Activated CD8-positive, alpha-beta memory T cell treated with anti-CD3 and anti-CD28 coated beads for 36 hours (primary cell): Measurements from ENCODE around the gene NLRP12. TPM values are rescaled to one million over a fixed set of nuclear protein-coding genes. Genes with fewer than 3 reads are reported as not detected.
"Not testable (repeated sequence)": the region's sequence is repeated elsewhere in the genome, so short reads cannot be mapped to it uniquely, and the experiment has no call there.

Experiments
- CTCF ChIA-PET: fragments of 350-600 bp; sonication (Branson Sonifier 250); formaldehyde crosslinking; loops from one replicate; lab custom pipeline; 2021; ENCODE audit warnings: antibody characterized with exemption; lab: Charles Lee
- POLR2A ChIA-PET: fragments of 350-600 bp; sonication (Branson Sonifier 250); formaldehyde crosslinking; loops from one replicate; lab custom pipeline; 2021; ENCODE audit warnings: antibody characterized with exemption; lab: Charles Lee
- total RNA-seq, 2 experiments: library from RNA; stranded (reverse); gene quantifications; one replicate each; pipeline ENCODE4 v1.2.3, GENCODE V29; 2021

NLRP12 gene
- total RNA-seq, 2 experiments from 2014 or later, result not detected

GRCh38 chr19:53789708-53790678, 34.1 kb downstream of the NLRP12 start:
- POLR2A ChIA-PET, result no interaction called here
- CTCF ChIA-PET, result interaction anchor here (0.5 to 1.0 kb wide), 2 partner anchors 10 to 50 kb away, joined by 3 to 5 read pairs; no protein-coding TSS in a partner anchor

- CTCF ChIA-PET, result no interaction called here
Measured at GRCh38 chr19:53787266-53787665, 36.8 kb downstream of the NLRP12 start.

GRCh38 chr19:53786744-53787143, 37.4 kb downstream of the NLRP12 start:
- ChIA-PET POLR2A (no interaction called here), CTCF (no interaction called here)

More at GRCh38 chr19:53787266-53787665, 36.8 kb downstream of the NLRP12 start:
- POLR2A ChIA-PET, result no interaction called here

DNA sequence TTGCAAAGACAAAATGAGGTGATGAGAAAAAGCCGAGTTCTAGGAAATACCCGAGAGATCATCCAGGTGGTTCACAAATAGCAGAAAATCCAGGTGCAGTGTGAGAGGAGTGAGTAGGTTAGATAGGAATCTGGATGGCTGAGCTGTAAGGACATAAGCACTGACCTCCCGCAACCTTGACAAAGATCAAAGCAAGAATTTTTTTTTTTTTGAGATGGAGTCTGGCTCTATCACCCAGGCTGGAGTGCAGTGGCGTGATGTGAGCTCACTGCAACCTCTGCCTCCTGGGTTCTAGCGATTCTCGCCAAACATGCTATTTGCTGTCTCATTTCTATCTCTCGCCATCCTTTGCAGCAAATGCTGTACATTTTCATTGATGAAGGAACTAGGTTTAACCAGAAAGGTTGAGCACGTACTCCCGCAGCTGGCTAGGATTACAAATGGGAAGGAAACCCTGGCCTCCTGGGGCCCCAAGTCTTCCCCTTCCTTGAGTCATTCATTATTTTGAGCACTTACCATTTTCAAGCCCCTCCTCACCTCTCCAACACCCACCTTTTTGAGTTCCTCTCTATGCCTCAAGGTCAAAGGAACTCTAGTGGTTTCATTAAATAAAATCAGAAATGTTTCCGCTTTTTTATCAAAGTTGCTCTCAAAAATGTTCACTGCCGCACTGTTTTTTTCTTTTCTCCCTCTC, 38.8 kb downstream of the NLRP12 start:
- POLR2A ChIA-PET, result no interaction called here
- CTCF ChIA-PET, result no interaction called here

DNA sequence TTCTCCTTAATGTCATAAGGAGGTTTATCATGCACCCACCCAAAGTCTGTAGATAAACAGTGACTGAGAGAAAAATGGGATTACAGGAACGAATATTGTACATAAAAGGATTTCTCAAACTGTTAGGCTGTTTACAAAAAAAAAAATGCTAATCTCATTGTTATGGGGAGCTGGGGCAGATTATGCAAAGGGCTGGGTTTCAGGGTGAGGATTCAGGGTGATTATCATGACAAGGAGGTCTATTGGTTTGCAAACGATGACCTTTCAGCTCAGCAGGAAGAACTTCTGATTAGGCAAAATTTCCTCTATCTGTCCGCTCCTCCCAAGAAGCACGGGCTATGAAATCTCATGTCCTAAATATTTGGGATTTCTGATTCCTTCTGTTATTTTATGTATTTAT, 41.4 kb downstream of the NLRP12 start:
- POLR2A ChIA-PET, result no interaction called here
- CTCF ChIA-PET, result interaction anchor here (1.7 kb wide), 1 partner anchor 10 kb away, joined by 4 read pairs; no protein-coding TSS in a partner anchor

- POLR2A ChIA-PET, CTCF ChIA-PET: not testable (repeated sequence)
Measured at GRCh38 chr19:53781332-53781731, 42.8 kb downstream of the NLRP12 start.

DNA sequence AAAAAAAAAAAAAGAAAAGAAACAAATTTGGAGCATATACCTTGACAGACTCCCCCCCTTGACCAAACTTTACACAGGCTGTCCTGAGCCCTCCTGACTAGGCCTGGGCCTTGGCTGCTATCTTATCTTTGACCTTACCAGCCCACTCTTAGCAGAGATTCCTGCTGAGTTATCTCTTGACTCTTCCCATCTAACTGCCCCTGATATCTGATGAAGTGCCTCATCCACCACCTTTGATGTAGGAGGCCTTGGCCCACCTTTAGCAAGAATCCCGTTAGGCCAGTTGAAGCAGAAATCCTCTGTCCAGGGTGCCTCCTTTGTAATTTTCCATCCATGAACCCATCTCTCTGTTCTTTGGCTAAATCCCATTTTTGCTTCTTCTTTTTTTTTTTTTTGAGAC, 43.6 kb downstream of the NLRP12 start:
- ChIA-PET CTCF (interaction anchor here (1.9 kb wide), 1 partner anchor 12 kb away, joined by 5 read pairs; no protein-coding TSS in a partner anchor), POLR2A (no interaction called here)

DNA sequence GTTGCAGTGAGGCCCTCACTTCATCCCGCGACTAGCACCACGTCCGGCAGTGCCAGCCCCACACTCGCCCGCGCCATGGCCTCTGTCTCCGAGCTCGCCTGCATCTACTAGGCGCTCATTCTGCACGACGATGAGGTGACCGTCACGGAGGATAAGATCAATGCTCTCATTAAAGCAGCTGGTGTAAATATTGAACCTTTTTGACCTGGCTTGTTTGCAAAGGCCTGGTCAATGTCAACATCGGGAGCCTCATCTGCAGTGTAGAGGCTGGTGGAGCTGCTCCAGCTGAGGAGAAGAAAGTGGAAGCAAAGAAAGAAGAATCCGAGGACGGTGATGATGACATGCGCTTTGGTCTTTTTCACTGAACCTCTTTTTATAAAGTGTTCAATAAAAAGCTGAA, 48.6 kb downstream of the NLRP12 start:
- POLR2A ChIA-PET, result no interaction called here
- CTCF ChIA-PET, result interaction anchor here (1.3 to 1.4 kb wide), 2 partner anchors 34 to 250 kb away, joined by 5 to 6 read pairs; no protein-coding TSS in a partner anchor

DNA sequence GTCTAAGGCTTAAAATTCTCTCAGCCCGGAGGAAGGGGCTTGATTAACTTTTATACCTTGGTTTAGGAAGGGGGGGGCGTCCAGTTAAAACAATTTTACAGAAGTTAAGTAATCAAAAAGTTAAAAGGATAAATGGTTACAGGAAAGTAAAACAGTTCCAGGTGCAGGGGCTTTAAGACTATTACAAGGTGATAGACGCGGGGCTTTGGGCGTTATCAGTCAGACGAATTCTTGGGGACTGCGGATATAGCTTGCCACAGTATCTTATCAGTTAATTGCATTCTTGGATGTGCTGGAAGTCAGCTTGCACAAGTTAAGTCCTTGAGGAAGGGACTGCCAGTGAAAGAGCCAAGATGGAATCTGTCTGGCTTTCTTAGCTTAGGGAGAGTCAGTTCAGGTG, 49.6 kb downstream of the NLRP12 start:
- CTCF ChIA-PET, POLR2A ChIA-PET: not testable (repeated sequence)

- CTCF ChIA-PET, result no interaction called here
- POLR2A ChIA-PET, result no interaction called here
Measured at GRCh38 chr19:53773999-53774398, 50.1 kb downstream of the NLRP12 start.

DNA sequence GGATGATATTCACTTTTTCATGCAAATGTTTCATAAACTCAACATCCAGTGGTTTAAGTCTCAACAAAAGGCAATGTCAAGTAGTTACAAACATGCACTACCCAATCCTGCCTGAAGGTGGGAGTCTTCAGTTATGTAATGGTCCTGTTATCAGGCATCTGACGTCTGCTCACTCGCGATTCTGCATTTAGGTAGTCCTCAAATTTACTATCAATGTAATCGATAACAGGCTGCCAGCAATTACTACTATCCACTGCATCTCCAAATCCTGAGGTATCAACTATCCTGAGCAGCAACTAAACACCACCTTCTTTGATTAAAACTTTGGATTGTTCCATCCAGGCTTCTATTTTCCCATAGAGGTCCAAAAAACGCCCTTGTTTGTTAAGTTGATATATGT, 51.2 kb downstream of the NLRP12 start:
- CTCF ChIA-PET, result interaction anchor here (0.6 to 1.8 kb wide), 2 partner anchors 20 to 472 kb away, joined by 3 read pairs; no protein-coding TSS in a partner anchor

DNA sequence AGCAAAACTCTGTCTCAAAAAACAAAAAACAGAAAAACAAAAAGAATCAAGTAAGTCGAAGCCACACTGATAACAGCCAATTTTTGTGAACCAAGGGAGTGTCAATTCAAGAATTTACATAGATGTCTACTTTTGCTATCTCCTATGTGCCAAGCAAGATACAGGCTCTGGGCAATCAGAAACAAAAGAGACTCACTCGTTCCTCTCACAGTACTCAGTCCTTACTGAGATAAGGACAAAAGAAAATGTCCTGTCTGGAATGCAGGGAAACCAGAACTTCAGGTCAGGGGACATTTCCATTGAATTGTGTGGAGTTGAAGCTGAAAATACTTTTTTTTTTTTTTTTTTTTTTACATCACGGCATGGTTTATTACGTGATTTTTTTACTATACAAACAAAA, 53.0 kb downstream of the NLRP12 start:
- ChIA-PET CTCF (interaction anchor here (1.0 to 1.8 kb wide), 3 partner anchors 22 to 113 kb away, joined by 3 read pairs; no protein-coding TSS in a partner anchor), POLR2A (interaction anchor here (0.6 kb wide), 1 partner anchor 22 kb away, joined by 5 read pairs; no protein-coding TSS in a partner anchor)

More for the DNA sequence above, 51.2 kb downstream of the NLRP12 start:
- POLR2A ChIA-PET, result no interaction called here

DNA sequence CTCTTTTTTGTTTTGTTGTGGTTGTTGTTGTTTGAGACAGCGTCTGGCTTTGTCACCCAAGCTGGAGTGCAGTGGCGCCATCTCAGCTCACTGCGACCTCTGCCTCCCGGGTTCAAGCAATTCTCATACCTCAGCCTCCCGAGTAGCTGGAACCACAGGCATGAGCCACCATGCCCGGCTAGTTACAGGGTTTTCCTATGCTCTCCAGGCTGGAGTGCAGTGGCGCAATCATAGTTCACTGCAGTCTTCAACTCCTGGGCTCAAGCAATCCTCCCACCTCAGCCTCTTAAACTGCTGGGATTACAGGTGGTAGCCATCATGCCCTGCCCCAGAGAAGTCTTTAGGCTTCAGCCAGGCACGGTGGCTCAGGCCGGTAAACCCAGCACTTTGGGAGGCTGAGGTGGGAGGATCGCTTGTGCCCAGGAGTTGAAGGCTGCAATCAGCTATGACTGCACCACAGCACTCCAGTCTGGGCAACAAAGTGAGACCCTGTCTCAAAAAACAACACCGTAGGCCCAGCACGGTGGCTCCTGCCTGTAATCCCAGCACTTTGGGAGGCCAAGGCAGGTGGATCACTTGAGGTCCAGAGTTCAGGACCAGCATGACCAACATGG, 54.3 kb downstream of the NLRP12 start:
- CTCF ChIA-PET, POLR2A ChIA-PET: not testable (repeated sequence)

DNA sequence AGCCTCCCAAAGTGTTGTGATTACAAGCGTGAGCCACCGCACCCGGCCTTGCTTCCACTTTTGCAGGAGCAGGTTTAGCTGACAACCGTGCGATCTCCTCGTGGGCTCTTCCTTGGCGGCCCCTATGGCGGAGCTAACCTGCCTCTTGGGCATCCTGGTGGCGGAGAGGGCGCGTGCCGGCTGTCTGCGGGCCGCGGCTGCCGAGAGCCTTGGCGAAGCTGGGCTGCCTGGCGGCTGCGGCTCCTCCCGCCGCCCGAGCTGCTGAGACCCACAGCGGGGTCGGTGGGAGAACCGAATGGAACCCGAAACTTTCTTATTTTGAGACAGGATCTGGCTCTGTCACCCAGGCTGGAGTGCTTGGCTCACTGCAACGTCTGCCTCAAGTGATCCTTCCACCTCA, 55.7 kb downstream of the NLRP12 start:
- POLR2A ChIA-PET, result no interaction called here

DNA sequence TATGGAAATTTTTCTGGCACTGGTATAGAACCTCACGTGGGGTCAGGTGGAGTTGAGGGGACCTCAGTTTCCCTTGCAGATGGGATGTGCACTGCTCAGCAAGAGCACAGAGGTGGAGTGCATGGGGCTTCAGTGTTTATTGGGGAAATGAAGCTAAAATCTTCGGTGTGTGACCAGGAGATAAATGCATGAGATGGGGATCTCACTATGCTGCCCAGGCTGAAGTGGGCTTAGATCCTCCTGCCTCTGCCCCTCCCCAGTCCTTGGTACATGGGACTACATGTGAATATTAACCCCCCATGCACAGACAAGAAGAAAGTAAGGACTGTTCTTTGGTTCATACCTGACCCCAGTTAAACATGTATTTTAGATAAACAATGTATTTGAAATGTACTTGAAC, 65.1 kb downstream of the NLRP12 start:
- POLR2A ChIA-PET, CTCF ChIA-PET: not testable (repeated sequence)

More for the DNA sequence above, 55.7 kb downstream of the NLRP12 start:
- CTCF ChIA-PET, result no interaction called here

Other genes with a start within 250 kb of the NLRP12 start
- not detected for gene DPRX, start 192.3 kb downstream of the NLRP12 start, total RNA-seq
- 10 to 100 TPM; 44.1 to 45.2 TPM for gene MYADM, start 43.6 kb upstream of the NLRP12 start, total RNA-seq
- not detected for gene PRKCG, start 57.9 kb upstream of the NLRP12 start, total RNA-seq
- gene CACNG7, start 85.0 kb upstream of the NLRP12 start, total RNA-seq, result not detected
- gene CACNG8, start 138.6 kb upstream of the NLRP12 start, total RNA-seq, result not detected
- not detected for gene CACNG6, start 167.3 kb upstream of the NLRP12 start, total RNA-seq
- not detected for gene VSTM1, start 239.6 kb upstream of the NLRP12 start, total RNA-seq